Measurements from ENCODE around the gene HAND1.

HAND1 gene

GRCh38 chr5:154440540-154440939 is 37.5 kb downstream of the HAND1 start:
- no peak for DNase-seq
- in situ Hi-C loops (cut with HindIII; ENCODE audit: low pct_ligation_motif_present, low pct_unique_long_range_greater_than_20kb, low sequenced_read_pairs) = no loop called here

- in situ Hi-C loops (cut with HindIII; ENCODE audit: low pct_ligation_motif_present, low pct_unique_long_range_greater_than_20kb, low sequenced_read_pairs) = no loop called here
- DNase-seq = no peak
Observed at GRCh38 chr5:154437281-154437965, 40.6 kb downstream of the HAND1 start.

GRCh38 chr5:154435226-154435625 is 42.8 kb downstream of the HAND1 start:
- in situ Hi-C loops (cut with HindIII; ENCODE audit: low pct_ligation_motif_present, low pct_unique_long_range_greater_than_20kb, low sequenced_read_pairs) = no loop called here
- DNase-seq = no peak

DNA sequence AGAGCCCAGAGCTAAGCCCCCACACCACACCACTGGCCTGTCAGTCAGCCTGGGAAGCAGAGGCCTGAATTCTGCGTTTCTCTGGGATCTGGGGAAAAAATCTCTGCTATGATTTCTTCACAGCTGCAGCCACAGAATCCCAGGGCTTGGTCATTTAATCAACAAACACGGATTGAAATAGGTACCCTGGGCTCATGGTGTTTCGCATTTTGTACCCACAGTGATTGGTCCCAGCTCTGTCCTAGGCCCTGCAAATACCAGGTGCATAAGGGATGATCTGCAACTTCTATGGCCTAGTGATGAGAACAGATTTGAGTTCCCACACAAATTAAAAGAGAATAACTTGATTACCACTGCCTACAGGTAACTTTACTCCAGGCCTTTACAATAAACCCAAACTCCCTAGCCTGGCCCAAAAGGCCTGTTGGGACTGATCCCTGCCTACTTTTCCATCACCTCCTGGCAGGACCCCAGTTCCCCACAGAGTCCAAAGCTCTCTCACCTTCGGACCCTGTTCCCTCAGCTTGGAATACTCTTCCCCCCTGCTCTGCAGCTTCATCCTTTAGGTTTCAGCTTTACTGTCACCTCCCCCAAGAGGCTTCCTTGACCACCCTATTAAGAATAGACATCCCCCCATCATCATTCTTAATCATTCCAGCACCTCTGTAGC is 46.9 kb downstream of the HAND1 start:
- in situ Hi-C loops (cut with HindIII; ENCODE audit: low pct_ligation_motif_present, low pct_unique_long_range_greater_than_20kb, low sequenced_read_pairs) = no loop called here
- DNase-seq = no peak

DNA sequence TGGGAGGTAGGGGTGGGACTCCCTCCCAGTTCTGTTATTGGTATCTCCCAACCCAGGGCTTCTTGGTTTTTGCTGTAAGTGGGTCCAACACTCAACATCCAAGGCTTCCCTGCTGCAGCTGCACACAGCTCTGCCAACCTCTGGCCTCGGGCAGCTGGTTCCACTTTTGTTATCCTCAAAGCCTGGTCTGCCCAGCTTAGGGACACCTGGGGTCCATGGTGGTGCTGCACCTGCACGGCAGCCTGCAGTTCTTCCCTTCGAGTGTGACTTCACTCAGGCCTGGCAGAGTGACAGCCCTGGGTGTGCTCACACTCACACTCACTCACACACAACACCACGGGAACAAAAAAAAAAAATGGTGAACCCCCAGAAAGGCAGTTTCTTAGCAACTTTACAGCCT is 47.6 kb downstream of the HAND1 start:
- in situ Hi-C loops (cut with HindIII; ENCODE audit: low pct_ligation_motif_present, low pct_unique_long_range_greater_than_20kb, low sequenced_read_pairs) = no loop called here
- no peak for DNase-seq

DNA sequence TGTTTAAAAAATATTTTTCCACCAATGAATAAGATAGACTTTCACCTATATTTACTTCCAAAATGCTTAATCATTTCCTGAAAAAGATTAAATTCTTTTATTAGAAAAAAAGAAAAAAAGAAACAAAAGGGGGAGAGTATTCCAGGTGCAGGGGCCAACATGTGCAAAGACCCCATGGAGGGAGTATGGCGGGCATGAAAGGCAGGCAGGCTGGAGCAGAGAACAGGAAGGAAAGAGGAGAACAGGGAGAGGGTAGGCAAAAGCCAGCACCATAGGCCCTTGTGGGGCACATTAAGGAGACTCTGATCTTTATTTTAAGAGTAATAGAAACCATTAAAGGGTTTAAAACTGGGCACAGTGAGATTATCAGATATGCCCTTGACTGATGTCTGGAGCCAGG is 48.7 kb downstream of the HAND1 start:
- in situ Hi-C loops (cut with HindIII; ENCODE audit: low pct_ligation_motif_present, low pct_unique_long_range_greater_than_20kb, low sequenced_read_pairs) = no loop called here
- no peak for DNase-seq

- DNase-seq = no peak
- in situ Hi-C loops (cut with HindIII; ENCODE audit: low pct_ligation_motif_present, low pct_unique_long_range_greater_than_20kb, low sequenced_read_pairs) = no loop called here
Observed at GRCh38 chr5:154428208-154428607, 49.8 kb downstream of the HAND1 start.

All from ACHN (cell line).